HepG2 (cell line): Measurements from ENCODE around the gene ATP7B. TPM values are rescaled to one million over a fixed set of nuclear protein-coding genes. Genes with fewer than 3 reads are reported as not detected.

Source experiments
- ATAC-seq: fragments of 200-7000 bp; cut with Tn5 transposase; 3 replicates; pipeline ENCODE4 v1.9.1; 2020; ENCODE audit warnings: mild to moderate bottlenecking, moderate library complexity
- BruUV-seq: library from RNA; stranded (reverse); fragments of 400-500 nt; replicated peaks from 2 replicates; lab custom pipeline; 2021; lab: Mats Ljungman, UMichigan
- CTCF ChIA-PET: fragments of 300-600 bp; formaldehyde crosslinking; extraction: SDS; loops from one replicate; lab custom pipeline; 2021; ENCODE audit warnings: low total read pairs, inconsistent platforms, low intra/inter-chr PET ratio; lab: Yijun Ruan, JAX
- POLR2A ChIA-PET: fragments of 350-600 bp; sonication (Branson Sonifier 250); formaldehyde crosslinking; loops from one replicate; lab custom pipeline; 2020; ENCODE audit warnings: antibody characterized with exemption, inconsistent platforms; lab: Yijun Ruan, JAX
- DNase-seq: peaks from one replicate; pipeline ENCODE4 v3.0.0-alpha.2; 2015; ENCODE audit warnings: low spot score
- FAIRE-seq: peaks from 3 replicates; lab custom pipeline; 2011; peaks lifted over from hg19 to GRCh38; lab: Jason Lieb, UNC
- H2AFZ ChIP-seq: one replicate; pipeline ENCODE4 v1.6.1; 2011; ENCODE audit warnings: low read length, inconsistent platforms
- H3K27ac ChIP-seq: fragments of 300-600 bp; 3 replicates; pipeline ENCODE4 v1.8.0; 2011; ENCODE audit warnings: mixed run types, mild to moderate bottlenecking, mixed read lengths, low read length, inconsistent platforms; ENCODE audit not compliant: insufficient read depth; ENCODE audit errors: extremely low read length
- H3K27me3 ChIP-seq, 2 experiments: fragments of 200-600 bp in 1 of 2; 2 replicates in 1 of 2; 3 replicates in 1 of 2; pipeline versions ENCODE4 v1.6.0 to v1.8.0; 2011; ENCODE audit warnings: low read length in 2 of 2, mild to moderate bottlenecking in 2 of 2, moderate library complexity in 2 of 2, inconsistent platforms in 1 of 2; ENCODE audit not compliant: insufficient read depth in 2 of 2, control insufficient read depth in 1 of 2
- H3K36me3 ChIP-seq, 2 experiments: fragments of 200-600 bp in 1 of 2; replicated peaks in 1 of 2; 2 replicates in 1 of 2; 3 replicates in 1 of 2; pipeline versions ENCODE4 v1.5.1 to v1.8.0; 2011; ENCODE audit warnings: low read length in 2 of 2, inconsistent platforms in 1 of 2; ENCODE audit not compliant: insufficient read depth in 2 of 2, control insufficient read depth in 1 of 2
- H3K4me1 ChIP-seq: 2 replicates; pipeline ENCODE4 v1.5.1; 2012; ENCODE audit warnings: low read length, inconsistent platforms; ENCODE audit not compliant: insufficient read depth
- H3K4me2 ChIP-seq: 2 replicates; pipeline ENCODE4 v1.6.0; 2011; ENCODE audit warnings: low read depth, low read length, inconsistent platforms
- H3K4me3 ChIP-seq, 3 experiments: fragments of 200-600 bp in 1 of 3; sonication (generic), shearing (Covaris generic) in 1 of 3; replicated peaks in 1 of 3; 2 replicates each; pipeline ENCODE4 v1.5.1; 2011 to 2016; ENCODE audit warnings: low read length in 3 of 3, inconsistent platforms in 2 of 3, low read depth in 2 of 3, mild to moderate bottlenecking in 2 of 3, control low read depth in 1 of 3, mixed read lengths in 1 of 3; ENCODE audit not compliant: insufficient read depth in 1 of 3
- H3K79me2 ChIP-seq: one replicate; pipeline ENCODE4 v1.6.1; 2011; ENCODE audit warnings: low read length, inconsistent platforms; ENCODE audit not compliant: insufficient read depth
- H3K9ac ChIP-seq: 2 replicates; pipeline ENCODE4 v1.6.0; 2011; ENCODE audit warnings: mild to moderate bottlenecking, low read depth, low read length, inconsistent platforms; ENCODE audit not compliant: insufficient read depth
- H3K9me3 ChIP-seq: 2 replicates; pipeline ENCODE4 v1.5.1; 2012; ENCODE audit warnings: mild to moderate bottlenecking, low read length
- H4K20me1 ChIP-seq: 2 replicates; pipeline ENCODE4 v1.6.0; 2011; ENCODE audit warnings: inconsistent platforms, mild to moderate bottlenecking, low read length, moderate library complexity; ENCODE audit not compliant: insufficient read depth
- POLR2A ChIP-seq, 2 experiments: IDR thresholded peaks; 2 replicates each; pipeline ENCODE4 v1.6.1; 2011; ENCODE audit warnings: low read depth in 2 of 2, low read length in 2 of 2, mild to moderate bottlenecking in 1 of 2, moderate library complexity in 1 of 2; ENCODE audit not compliant: insufficient read depth in 1 of 2
- RBM22 ChIP-seq: fragments of 200-400 bp; formaldehyde crosslinking; optimal IDR thresholded peaks from 2 replicates; pipeline ENCODE3; 2017; ENCODE audit warnings: mild to moderate bottlenecking, low read length, moderate library complexity
- XRCC5 ChIP-seq: fragments of 200-400 bp; formaldehyde crosslinking; optimal IDR thresholded peaks from 2 replicates; pipeline ENCODE3; 2017; ENCODE audit warnings: mild to moderate bottlenecking, low read length
- ZNF737 ChIP-seq: sonication (generic); formaldehyde crosslinking; IDR thresholded peaks from 2 replicates; pipeline ENCODE4 v1.5.0; 2020; ENCODE audit warnings: missing genetic modification reagents, mild to moderate bottlenecking, borderline replicate concordance
- WGBS: methylation state at CpG from one replicate; pipeline ENCODE4 v1.1.6; 2017; ENCODE audit warnings: low lambda C conversion rate; 5-methylcytosine and 5-hydroxymethylcytosine counted together
- in situ Hi-C: cut with HindIII; loops from 2 replicates; pipeline ENCODE4 v1.10.0; 2017; ENCODE audit warnings: low pct_unique_long_range_greater_than_20kb; ENCODE audit not compliant: extremely low pct_ligation_motif_present
- intact Hi-C: fragments of 100-400 bp; cut with micrococcal nuclease; formaldehyde crosslinking; loops from one replicate; pipeline ENCODE4 v1.10.0; 2022; ENCODE audit not compliant: unreplicated experiment
- polyA plus RNA-seq, 8 experiments: library from polyadenylated mRNA; depleted of rRNA in 3 of 8; stranded (reverse) in 7 of 8; unstranded in 1 of 8; fragments of >200 nt; fragmentation: Illumina TruSeq in 4 of 8; extraction: Trizol in 4 of 8; gene quantifications; 2 replicates each; pipeline versions ENCODE4 v1.2.1 to v1.2.3, GENCODE V29; 2011 to 2016; ENCODE audit warnings: low read depth in 4 of 8, missing spikeins in 1 of 8, mixed read lengths in 1 of 8; ENCODE audit not compliant: insufficient read depth in 1 of 8
- total RNA-seq, 5 experiments: library from RNA; depleted of rRNA; stranded (reverse); fragments of >200 nt; fragmentation: Illumina TruSeq; extraction: Trizol; gene quantifications; 2 replicates each; pipeline ENCODE4 v1.2.3, GENCODE V29; 2016; ENCODE audit warnings: low read depth in 1 of 5

Gene ATP7B
- total and polyA plus RNA-seq, 2 of the 13 experiments (the other 11 are each of a cell fraction or from before 2014, with no cell fraction given) = 31.8 to 57.4 TPM

- H3K9me3 ChIP-seq = no peaks in the 10 kb centered on the region
- peaks cover 12 to 40% of the 10 kb centered on the region in 2 experiments for H3K36me3 ChIP-seq
- BruUV-seq = no TSS peak
- no peaks in the 10 kb centered on the region for H4K20me1 ChIP-seq
- H3K79me2 ChIP-seq = no peaks in the 10 kb centered on the region
- no peak overlapping the region for H3K9ac ChIP-seq
- ChIA-PET CTCF (no interaction called here), POLR2A (no interaction called here)
- no peak for ATAC-seq
- DNase-seq = no peak
- no peak overlapping the region for H2AFZ ChIP-seq
- peak; percentile 49 for TF ChIP-seq RBM22
- TF ChIP-seq XRCC5 = no peak
- H3K4me2 ChIP-seq = no peak overlapping the region
- no peak overlapping the region for H3K4me3 ChIP-seq
- FAIRE-seq = no peak
- no peak overlapping the region for H3K27ac ChIP-seq
- in situ Hi-C loops (no loop called here), intact Hi-C loops (no loop called here)
- whole genome bisulfite sequencing = 93% methylated on average over 14 of the region's 14 CpGs
- no peaks in the 10 kb centered on the region for H3K27me3 ChIP-seq
- peaks cover 14% of the 10 kb centered on the region for H3K4me1 ChIP-seq
Measured at GRCh38 chr13:51921790-51922740, 89.2 kb downstream of the ATP7B start.

GRCh38 chr13:51920786-51921185 lies 90.5 kb downstream of the ATP7B start:
- in situ Hi-C loops = no loop called here
- H3K9me3 ChIP-seq = no peaks in the 10 kb centered on the region
- no peak for ATAC-seq
- ChIA-PET CTCF (no interaction called here), POLR2A (no interaction called here)
- no peak for TF ChIP-seq ZNF737
- TF ChIP-seq POLR2A (IDR thresholded peaks at IDR 0.05; ENCODE audit: insufficient read depth in 1 of 2, low read depth in 2 of 2, low read length in 2 of 2) = 0 out of 4 replicates have a peak, but pooled peaks of 1 of the 2 experiments have one; percentile 22
- DNase-seq = no peak
- H4K20me1 ChIP-seq = no peaks in the 10 kb centered on the region
- WGBS = 88% methylated on average over 8 of the region's 8 CpGs
- no peak overlapping the region for H2AFZ ChIP-seq
- intact Hi-C loops = no loop called here
- H3K4me2 ChIP-seq = no peak overlapping the region
- H3K4me3 ChIP-seq = no peak overlapping the region
- no TSS peak for BruUV-seq
- H3K4me1 ChIP-seq = peaks cover 14% of the 10 kb centered on the region
- H3K9ac ChIP-seq = no peak overlapping the region
- H3K27me3 ChIP-seq = no peaks in the 10 kb centered on the region
- peaks cover 9 to 38% of the 10 kb centered on the region in 2 experiments for H3K36me3 ChIP-seq
- no peak for FAIRE-seq
- no peak overlapping the region for H3K27ac ChIP-seq
- H3K79me2 ChIP-seq = no peaks in the 10 kb centered on the region
